Fibroblast of mammary gland (primary cell): ENCODE measurements around the gene MGAT5.

Source experiments
- DNase-seq: peaks from one replicate; pipeline ENCODE4 v3.0.0-alpha.2; 2010; ENCODE audit warnings: low read depth
- H3K4me3 ChIP-seq: 2 replicates; pipeline ENCODE4 v1.5.1; 2011; ENCODE audit warnings: low read depth, mild to moderate bottlenecking, low read length, moderate library complexity; ENCODE audit not compliant: control insufficient read depth
- CTCF ChIP-seq: conservative IDR thresholded peaks from 2 replicates; pipeline ENCODE4 v1.5.1; 2011; ENCODE audit warnings: low read depth, low read length, inconsistent platforms; ENCODE audit not compliant: control insufficient read depth, insufficient read depth

MGAT5 gene

GRCh38 chr2:134212746-134213145 lies 41.1 kb upstream of the MGAT5 start:
- no peak overlapping the region for H3K4me3 ChIP-seq
- TF ChIP-seq CTCF: no peak
- DNase-seq: no peak

GRCh38 chr2:134216152-134216829 lies 37.6 kb upstream of the MGAT5 start:
- TF ChIP-seq CTCF: no peak
- DNase-seq: no peak

GRCh38 chr2:134217351-134217750 lies 36.5 kb upstream of the MGAT5 start:
- H3K4me3 ChIP-seq: no peak overlapping the region
- DNase-seq: no peak
- no peak for TF ChIP-seq CTCF

More at GRCh38 chr2:134216152-134216829, 37.6 kb upstream of the MGAT5 start:
- H3K4me3 ChIP-seq: no peak overlapping the region

GRCh38 chr2:134217924-134218323 lies 35.9 kb upstream of the MGAT5 start:
- no peak for TF ChIP-seq CTCF
- no peak overlapping the region for H3K4me3 ChIP-seq
- DNase-seq: peak; percentile 62

- no peak overlapping the region for H3K4me3 ChIP-seq
- no peak for TF ChIP-seq CTCF
- DNase-seq: no peak
Measured at GRCh38 chr2:134218414-134218813, 35.5 kb upstream of the MGAT5 start.

- H3K4me3 ChIP-seq: no peak overlapping the region
- no peak for TF ChIP-seq CTCF
- no peak for DNase-seq
Measured at GRCh38 chr2:134218930-134219658, 34.8 kb upstream of the MGAT5 start.
